H9 (cell line): ENCODE results near the gene SDHB. TPM values are rescaled to one million over a fixed set of nuclear protein-coding genes. Genes with fewer than 3 reads are reported as not detected.
A peak's percentile ranks its signal among the peaks of the same experiment; 100 is the strongest.

Experiments used
- DNase-seq: peaks from one replicate; pipeline ENCODE4 v3.0.0-alpha.2; 2017
- H2AFZ ChIP-seq: one replicate; pipeline ENCODE4 v1.6.1; 2013; ENCODE audit warnings: mild to moderate bottlenecking, low read length, control low read depth, moderate library complexity
- H2AK5ac ChIP-seq: 2 replicates; pipeline ENCODE4 v1.6.1; 2013; ENCODE audit warnings: low read length, control low read depth, mixed read lengths; ENCODE audit not compliant: insufficient read length
- H2BK120ac ChIP-seq: one replicate; pipeline ENCODE4 v1.6.1; 2013; ENCODE audit warnings: low read depth, mild to moderate bottlenecking, low read length, control low read depth, inconsistent platforms; ENCODE audit not compliant: poor library complexity, severe bottlenecking
- H2BK12ac ChIP-seq: 2 replicates; pipeline ENCODE4 v1.6.1; 2013; ENCODE audit warnings: low read length, control low read depth, mixed read lengths, low read depth; ENCODE audit not compliant: insufficient read length
- H2BK15ac ChIP-seq: 2 replicates; pipeline ENCODE4 v1.6.1; 2013; ENCODE audit warnings: low read depth, low read length, control low read depth
- H2BK20ac ChIP-seq: one replicate; pipeline ENCODE4 v1.6.1; 2013; ENCODE audit warnings: low read depth, mild to moderate bottlenecking, low read length, control low read depth, inconsistent platforms; ENCODE audit not compliant: poor library complexity, severe bottlenecking
- H2BK5ac ChIP-seq: 2 replicates; pipeline ENCODE4 v1.6.1; 2013; ENCODE audit warnings: low read length, control low read depth, mixed read lengths; ENCODE audit not compliant: insufficient read length
- H3K14ac ChIP-seq: 2 replicates; pipeline ENCODE4 v1.6.1; 2013; ENCODE audit warnings: low read length, control low read depth; ENCODE audit not compliant: insufficient read depth
- H3K18ac ChIP-seq: 2 replicates; pipeline ENCODE4 v1.6.1; 2013; ENCODE audit warnings: low read depth, mild to moderate bottlenecking, mixed read lengths, low read length, control low read depth; ENCODE audit not compliant: insufficient read length
- H3K23ac ChIP-seq: 2 replicates; pipeline ENCODE4 v1.6.1; 2013; ENCODE audit warnings: low read length, control low read depth, mixed read lengths, low read depth; ENCODE audit not compliant: insufficient read length
- H3K23me2 ChIP-seq: 2 replicates; pipeline ENCODE4 v1.6.1; 2013; ENCODE audit warnings: low read depth, mild to moderate bottlenecking, mixed read lengths, low read length, control low read depth; ENCODE audit not compliant: insufficient read length, poor library complexity, severe bottlenecking
- H3K27ac ChIP-seq: 2 replicates; pipeline ENCODE4 v1.5.1; 2013; ENCODE audit warnings: low read length, control low read depth, mixed read lengths, low read depth; ENCODE audit not compliant: insufficient read length
- H3K27me3 ChIP-seq: 2 replicates; pipeline ENCODE4 v1.6.1; 2013; ENCODE audit warnings: low read length, control low read depth, inconsistent platforms; ENCODE audit not compliant: insufficient read depth
- H3K4ac ChIP-seq: 2 replicates; pipeline ENCODE4 v1.6.1; 2013; ENCODE audit warnings: low read depth, mild to moderate bottlenecking, control low read depth, inconsistent platforms, low read length, moderate library complexity
- H3K4me1 ChIP-seq: 2 replicates; pipeline ENCODE4 v1.6.1; 2013; ENCODE audit warnings: low read length, control low read depth, inconsistent platforms; ENCODE audit not compliant: insufficient read depth
- H3K4me2 ChIP-seq: 2 replicates; pipeline ENCODE4 v1.6.1; 2013; ENCODE audit warnings: low read length, control low read depth, mixed read lengths; ENCODE audit not compliant: insufficient read length, insufficient read depth
- H3K56ac ChIP-seq: 2 replicates; pipeline ENCODE4 v1.6.1; 2013; ENCODE audit warnings: low read depth, mild to moderate bottlenecking, mixed read lengths, low read length, control low read depth; ENCODE audit not compliant: insufficient read length
- H3K79me1 ChIP-seq: 2 replicates; pipeline ENCODE4 v1.6.1; 2013; ENCODE audit warnings: low read depth, mild to moderate bottlenecking, moderate library complexity, low read length, control low read depth, inconsistent platforms; ENCODE audit not compliant: insufficient read depth, poor library complexity, severe bottlenecking
- H3K79me2 ChIP-seq: 2 replicates; pipeline ENCODE4 v1.6.1; 2013; ENCODE audit warnings: low read length, control low read depth, inconsistent platforms; ENCODE audit not compliant: insufficient read depth
- H3K9ac ChIP-seq: 2 replicates; pipeline ENCODE4 v1.6.1; 2013; ENCODE audit warnings: low read length, control low read depth, mixed read lengths; ENCODE audit not compliant: insufficient read length; ENCODE audit errors: extremely low read depth
- H3K9me3 ChIP-seq: one replicate; pipeline ENCODE4 v1.6.1; 2013; ENCODE audit warnings: low read depth, low read length, inconsistent platforms; ENCODE audit not compliant: control insufficient read depth
- H3T11ph ChIP-seq: one replicate; pipeline ENCODE4 v1.6.1; 2013; ENCODE audit warnings: mild to moderate bottlenecking, low read length, control low read depth, inconsistent platforms
- H4K20me1 ChIP-seq: one replicate; pipeline ENCODE4 v1.6.1; 2013; ENCODE audit not compliant: control insufficient read depth, insufficient read length, insufficient read depth
- H4K5ac ChIP-seq: 2 replicates; pipeline ENCODE4 v1.6.1; 2013; ENCODE audit warnings: low read depth, mild to moderate bottlenecking, mixed read lengths, low read length, control low read depth; ENCODE audit not compliant: insufficient read length
- H4K8ac ChIP-seq: replicated peaks from 2 replicates; pipeline ENCODE4 v1.6.1; 2013; ENCODE audit warnings: low read length, control low read depth, mixed read lengths, low read depth; ENCODE audit not compliant: insufficient read length
- H4K91ac ChIP-seq: 2 replicates; pipeline ENCODE4 v1.6.1; 2013; ENCODE audit warnings: low read depth, mild to moderate bottlenecking, moderate library complexity, mixed read lengths, low read length, control low read depth; ENCODE audit not compliant: insufficient read length
- H3K27ac Mint-ChIP-seq, 3 experiments: 2 replicates in 2 of 3; 3 replicates in 1 of 3; pipeline ENCODE4 v1.8.0; 2020 to 2021; ENCODE audit warnings: mixed read lengths in 3 of 3, mild to moderate bottlenecking in 1 of 3, moderate library complexity in 1 of 3
- H3K27me3 Mint-ChIP-seq: 2 replicates; pipeline ENCODE4 v1.8.0; 2021; ENCODE audit warnings: low read depth, mild to moderate bottlenecking, moderate library complexity, mixed read lengths
- H3K36me3 Mint-ChIP-seq, 3 experiments: 2 replicates in 2 of 3; 3 replicates in 1 of 3; pipeline ENCODE4 v1.8.0; 2020 to 2021; ENCODE audit warnings: low read depth in 3 of 3, mixed read lengths in 3 of 3; ENCODE audit not compliant: insufficient read depth in 1 of 3
- H3K4me1 Mint-ChIP-seq, 2 experiments: 2 replicates each; pipeline ENCODE4 v1.8.0; 2020; ENCODE audit warnings: mixed read lengths in 2 of 2
- H3K4me3 Mint-ChIP-seq, 2 experiments: 2 replicates in 1 of 2; 3 replicates in 1 of 2; pipeline ENCODE4 v1.8.0; 2020 to 2021; ENCODE audit warnings: mild to moderate bottlenecking in 2 of 2, mixed read lengths in 2 of 2, moderate library complexity in 1 of 2
- H3K9me3 Mint-ChIP-seq, 2 experiments: 2 replicates in 1 of 2; 3 replicates in 1 of 2; pipeline ENCODE4 v1.8.0; 2020; ENCODE audit warnings: mild to moderate bottlenecking in 2 of 2, mixed read lengths in 2 of 2, moderate library complexity in 1 of 2
- CTCF ChIP-seq: fragments of 200-600 bp; sonication (generic); conservative IDR thresholded peaks from 3 replicates; pipeline ENCODE4 v1.8.0; 2021; ENCODE audit warnings: antibody characterized with exemption, mild to moderate bottlenecking
- WGBS: extraction: QIAGEN DNeasy Blood & Tissue Kit; methylation state at CpG from one replicate; pipeline ENCODE4 v1.1.7; 2013; ENCODE audit warnings: missing lambda C conversion rate, low lambda C conversion rate, mixed read lengths; ENCODE audit not compliant: insufficient read length; ENCODE audit errors: extremely low coverage; 5-methylcytosine and 5-hydroxymethylcytosine counted together
- total RNA-seq: library from RNA; stranded (reverse); gene quantifications from 2 replicates; pipeline ENCODE4 v1.2.1, GENCODE V29; 2021

SDHB gene
- total RNA-seq, 1 experiment from 2014 or later: 77.5 TPM

GRCh38 chr1:17018849-17019248 is 35.0 kb downstream of the SDHB start:
- H3K4me1 Mint-ChIP-seq: peaks cover 27 to 29% of the 10 kb centered on the region in 2 experiments
- no peak overlapping the region for H3K18ac ChIP-seq
- no peak overlapping the region for H2BK15ac ChIP-seq
- no peaks in the 10 kb centered on the region for H3K27me3 Mint-ChIP-seq
- H3K9me3 ChIP-seq: no peaks in the 10 kb centered on the region
- no peak overlapping the region for H3K4ac ChIP-seq
- peak overlapping the region in 1 of 3 experiments; percentile 85; a peak in 2 of 7 replicates for H3K27ac Mint-ChIP-seq
- H3K14ac ChIP-seq: no peak overlapping the region
- H3T11ph ChIP-seq: no peak overlapping the region
- no peak overlapping the region for H3K4me3 Mint-ChIP-seq
- no peaks in the 10 kb centered on the region for H3K79me1 ChIP-seq
- H3K27ac ChIP-seq: no peak overlapping the region
- no peak overlapping the region for H2AFZ ChIP-seq
- no peak overlapping the region for H3K23ac ChIP-seq
- no peak overlapping the region for H2BK120ac ChIP-seq
- H4K91ac ChIP-seq: no peak overlapping the region
- H4K8ac ChIP-seq: no peak overlapping the region
- no peak overlapping the region for H2BK5ac ChIP-seq
- no peak overlapping the region for H2AK5ac ChIP-seq
- H3K23me2 ChIP-seq: no peaks in the 10 kb centered on the region
- H3K9ac ChIP-seq: no peak overlapping the region
- H4K20me1 ChIP-seq: no peaks in the 10 kb centered on the region
- no CpG with 5 or more reads among the region's 1 CpG for WGBS
- no peaks in the 10 kb centered on the region for H3K79me2 ChIP-seq
- no peaks in the 10 kb centered on the region for H3K27me3 ChIP-seq
- H3K4me2 ChIP-seq: no peak overlapping the region
- no peak overlapping the region for H2BK20ac ChIP-seq
- no peak overlapping the region for H3K56ac ChIP-seq
- peaks cover 8% of the 10 kb centered on the region; the same call in 1 of the 2 replicates for H3K4me1 ChIP-seq
- DNase-seq: no peak
- H4K5ac ChIP-seq: no peak overlapping the region
- no peak overlapping the region for H2BK12ac ChIP-seq
- H3K36me3 Mint-ChIP-seq: peaks cover 22 to 60% (median 55%) of the 10 kb centered on the region in 3 experiments; a peak in 6 of 7 replicates
- no peaks in the 10 kb centered on the region for H3K9me3 Mint-ChIP-seq
- TF ChIP-seq CTCF: no peak
